ENCODE measurements around the gene ETF1.

ETF1 gene

GRCh38 chr5:138458384-138458783 lies 84.7 kb downstream of the ETF1 start:
- Histone ChIP-seq H3K79me2 (ENCODE audit: insufficient read depth, low read depth) (no peaks in the 10 kb centered on the region), H3K9ac (no peak overlapping the region), H3K27me3 (ENCODE audit: insufficient read depth, low read depth) (no peaks in the 10 kb centered on the region; the same call in 1 of the 2 replicates), H4K20me1 (ENCODE audit: insufficient read depth) (no peaks in the 10 kb centered on the region), H3K4me1 (ENCODE audit: low read depth, poor library complexity, severe bottlenecking) (peaks cover 2% of the 10 kb centered on the region), H3K4me3 (IDR thresholded peaks at IDR 0.05; ENCODE audit: insufficient read depth, low read depth, low read length) (no peak overlapping the region), H3K4me2 (no peak overlapping the region), H2AFZ (ENCODE audit: low read depth) (no peak overlapping the region), H3K27ac (no peak overlapping the region), H3K36me3 (ENCODE audit: insufficient read depth) (no peaks in the 10 kb centered on the region)
- TF ChIP-seq, protein P1, sequence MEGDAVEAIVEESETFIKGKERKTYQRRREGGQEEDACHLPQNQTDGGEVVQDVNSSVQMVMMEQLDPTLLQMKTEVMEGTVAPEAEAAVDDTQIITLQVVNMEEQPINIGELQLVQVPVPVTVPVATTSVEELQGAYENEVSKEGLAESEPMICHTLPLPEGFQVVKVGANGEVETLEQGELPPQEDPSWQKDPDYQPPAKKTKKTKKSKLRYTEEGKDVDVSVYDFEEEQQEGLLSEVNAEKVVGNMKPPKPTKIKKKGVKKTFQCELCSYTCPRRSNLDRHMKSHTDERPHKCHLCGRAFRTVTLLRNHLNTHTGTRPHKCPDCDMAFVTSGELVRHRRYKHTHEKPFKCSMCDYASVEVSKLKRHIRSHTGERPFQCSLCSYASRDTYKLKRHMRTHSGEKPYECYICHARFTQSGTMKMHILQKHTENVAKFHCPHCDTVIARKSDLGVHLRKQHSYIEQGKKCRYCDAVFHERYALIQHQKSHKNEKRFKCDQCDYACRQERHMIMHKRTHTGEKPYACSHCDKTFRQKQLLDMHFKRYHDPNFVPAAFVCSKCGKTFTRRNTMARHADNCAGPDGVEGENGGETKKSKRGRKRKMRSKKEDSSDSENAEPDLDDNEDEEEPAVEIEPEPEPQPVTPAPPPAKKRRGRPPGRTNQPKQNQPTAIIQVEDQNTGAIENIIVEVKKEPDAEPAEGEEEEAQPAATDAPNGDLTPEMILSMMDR (conservative IDR thresholded peaks at IDR 0.05; ENCODE audit: low read depth, low read length): no peak

DNA sequence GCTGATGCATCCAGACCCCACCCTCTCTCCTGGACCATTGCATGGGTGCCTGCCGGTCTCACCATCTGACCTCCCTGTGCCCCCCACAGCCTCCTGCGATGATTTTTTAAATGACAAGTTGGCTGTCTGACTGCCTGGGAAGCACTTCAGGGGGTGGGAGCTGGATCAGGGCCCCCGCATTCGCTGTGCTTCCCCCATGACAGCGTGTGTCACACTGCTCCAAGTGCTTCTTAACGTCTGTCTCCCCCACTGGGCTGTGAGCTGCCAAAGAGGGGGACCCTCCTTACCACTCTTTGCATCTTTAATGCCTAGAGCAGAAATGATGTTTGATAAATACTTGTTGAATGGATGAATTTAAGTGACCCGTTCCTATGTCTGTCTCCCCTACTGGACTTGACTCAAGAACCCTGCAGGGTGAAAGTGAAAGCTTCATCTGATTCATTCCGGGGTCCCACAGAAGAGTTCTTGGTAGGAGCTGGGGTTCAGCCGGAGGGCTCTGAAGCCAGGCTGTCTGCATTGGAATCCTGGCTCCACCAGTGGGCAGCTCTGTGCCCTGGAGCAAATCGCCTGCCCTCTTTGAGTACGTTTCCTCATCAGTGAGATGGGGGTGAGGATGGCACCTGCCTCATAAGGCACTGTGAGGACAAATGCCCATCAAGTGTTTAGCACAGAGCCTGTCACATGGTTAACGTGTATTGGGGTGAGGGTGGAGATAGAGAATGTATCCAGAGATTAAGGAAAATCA lies 85.3 kb downstream of the ETF1 start:
- Histone ChIP-seq H4K20me1 (ENCODE audit: insufficient read depth) (no peaks in the 10 kb centered on the region), H2AFZ (ENCODE audit: low read depth) (no peak overlapping the region), H3K4me3 (IDR thresholded peaks at IDR 0.05; ENCODE audit: insufficient read depth, low read depth, low read length) (no peak overlapping the region), H3K4me1 (ENCODE audit: low read depth, poor library complexity, severe bottlenecking) (no peaks in the 10 kb centered on the region), H3K36me3 (ENCODE audit: insufficient read depth) (no peaks in the 10 kb centered on the region), H3K27me3 (ENCODE audit: insufficient read depth, low read depth) (no peaks in the 10 kb centered on the region; the same call in 1 of the 2 replicates), H3K9ac (no peak overlapping the region), H3K4me2 (no peak overlapping the region), H3K27ac (no peak overlapping the region), H3K79me2 (ENCODE audit: insufficient read depth, low read depth) (no peaks in the 10 kb centered on the region)
- TF ChIP-seq, protein P1 (conservative IDR thresholded peaks at IDR 0.05; ENCODE audit: low read depth, low read length): no peak
